Ishikawa (cell line): Measurements from ENCODE around the gene KCNH4.

Experiments used
- CEBPB ChIP-seq: IDR thresholded peaks from 2 replicates; pipeline ENCODE4 v1.6.1; 2012
- CREB1 ChIP-seq: IDR thresholded peaks from 2 replicates; pipeline ENCODE4 v1.6.1; 2012; ENCODE audit warnings: low read depth
- EGR1 ChIP-seq: IDR thresholded peaks from 2 replicates; pipeline ENCODE4 v1.6.1; 2012
- EP300 ChIP-seq: IDR thresholded peaks from 2 replicates; pipeline ENCODE4 v1.6.1; 2012; ENCODE audit warnings: borderline replicate concordance
- FOXM1 ChIP-seq: IDR thresholded peaks from 2 replicates; pipeline ENCODE4 v1.6.1; 2012; ENCODE audit warnings: low read depth, borderline replicate concordance
- NFIC ChIP-seq: IDR thresholded peaks from 2 replicates; pipeline ENCODE4 v1.6.1; 2012
- TAF1 ChIP-seq: IDR thresholded peaks from 2 replicates; pipeline ENCODE4 v1.6.1; 2012; ENCODE audit warnings: low read depth, mild to moderate bottlenecking
- TCF12 ChIP-seq: IDR thresholded peaks from 2 replicates; pipeline ENCODE4 v1.6.1; 2012; ENCODE audit warnings: low read depth
- TEAD4 ChIP-seq: IDR thresholded peaks from 2 replicates; pipeline ENCODE4 v1.6.1; 2012
- YY1 ChIP-seq: IDR thresholded peaks from 2 replicates; pipeline ENCODE4 v1.6.1; 2012; ENCODE audit warnings: low read depth
- ZBTB7A ChIP-seq: IDR thresholded peaks from 2 replicates; pipeline ENCODE4 v1.6.1; 2012; ENCODE audit warnings: low read depth
- TF ChIP-seq, protein P1 (sequence below): IDR thresholded peaks from 2 replicates; pipeline ENCODE4 v1.6.1; 2012
- TF ChIP-seq, protein P2 (sequence below): IDR thresholded peaks from 2 replicates; pipeline ENCODE4 v1.6.1; 2012; ENCODE audit warnings: low read depth, mild to moderate bottlenecking

Gene KCNH4

DNA sequence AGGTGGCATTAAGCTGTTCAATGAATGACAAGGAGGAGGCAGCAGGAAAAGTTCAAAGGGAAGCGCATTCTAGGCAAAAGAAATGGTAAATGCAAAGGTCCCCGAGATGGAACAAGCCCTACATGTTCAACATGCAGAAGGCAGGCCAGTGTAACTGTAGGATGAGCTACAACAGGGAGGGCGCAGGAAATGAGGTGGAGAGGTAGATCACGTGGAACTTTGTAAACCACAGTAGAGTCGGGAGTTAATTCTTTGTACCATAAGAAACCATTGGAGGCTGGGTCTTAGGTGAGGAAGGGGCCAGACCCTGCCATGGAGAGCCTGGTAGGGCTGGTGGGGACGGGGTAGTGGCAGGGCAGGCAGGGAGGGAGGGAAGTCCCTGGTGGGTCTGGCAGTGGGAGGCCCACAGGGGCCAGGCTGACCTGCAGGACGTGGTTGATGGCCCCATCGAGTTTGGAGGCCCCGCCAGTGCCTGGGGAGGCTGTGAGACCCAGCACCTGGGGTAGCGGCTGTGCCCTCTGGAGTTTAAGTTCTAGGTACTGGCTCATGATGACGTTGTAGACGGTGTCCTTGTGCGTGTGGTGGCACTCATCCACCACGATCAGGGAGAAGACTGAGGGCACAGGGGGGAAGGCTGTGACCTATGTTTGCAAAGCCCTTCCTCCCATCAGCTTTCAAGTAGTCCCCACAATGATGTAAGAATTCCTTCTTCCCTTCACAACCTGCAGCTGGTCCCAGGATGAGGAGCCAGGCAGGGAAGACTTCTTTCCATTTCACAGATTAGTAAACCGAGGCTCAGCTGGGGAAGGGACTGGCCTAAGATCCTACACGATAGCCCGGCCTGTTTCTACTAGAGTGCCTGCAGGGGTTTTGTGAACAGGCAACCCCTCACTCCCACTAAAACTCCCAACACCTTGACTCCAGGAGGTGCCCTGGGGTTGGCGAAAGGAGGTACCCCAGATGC lies 70.4 kb downstream of the KCNH4 start:
- TF ChIP-seq FOXM1 (no peak), TCF12 (no peak), CEBPB (no peak), TEAD4 (no peak), ZBTB7A (no peak), CREB1 (no peak), EP300 (no peak), TAF1 (no peak), EGR1 (no peak), YY1 (no peak)
- TF ChIP-seq, protein P1, sequence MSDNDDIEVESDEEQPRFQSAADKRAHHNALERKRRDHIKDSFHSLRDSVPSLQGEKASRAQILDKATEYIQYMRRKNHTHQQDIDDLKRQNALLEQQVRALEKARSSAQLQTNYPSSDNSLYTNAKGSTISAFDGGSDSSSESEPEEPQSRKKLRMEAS: no peak

DNA sequence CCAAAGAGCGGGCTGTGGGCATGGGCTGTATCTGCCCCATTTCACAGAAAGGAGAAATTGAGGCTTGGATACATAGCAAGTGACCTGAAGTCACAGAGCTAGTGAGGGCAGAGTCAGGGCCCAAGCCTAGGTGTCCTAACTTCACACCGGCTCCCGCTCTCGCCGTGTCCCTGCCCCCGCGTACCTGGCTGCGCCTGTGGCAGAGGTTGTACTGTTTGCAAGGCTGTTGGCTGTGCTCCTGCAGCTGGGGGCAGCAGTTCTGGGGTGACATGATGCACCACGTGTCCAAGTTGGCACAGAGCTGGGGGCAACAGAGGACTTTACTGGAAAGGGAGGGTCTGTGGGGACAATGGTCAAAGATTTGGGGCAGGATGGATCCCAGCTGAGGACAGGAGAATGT lies 71.9 kb downstream of the KCNH4 start:
- no peak for TF ChIP-seq CREB1
- TF ChIP-seq, protein P2, sequence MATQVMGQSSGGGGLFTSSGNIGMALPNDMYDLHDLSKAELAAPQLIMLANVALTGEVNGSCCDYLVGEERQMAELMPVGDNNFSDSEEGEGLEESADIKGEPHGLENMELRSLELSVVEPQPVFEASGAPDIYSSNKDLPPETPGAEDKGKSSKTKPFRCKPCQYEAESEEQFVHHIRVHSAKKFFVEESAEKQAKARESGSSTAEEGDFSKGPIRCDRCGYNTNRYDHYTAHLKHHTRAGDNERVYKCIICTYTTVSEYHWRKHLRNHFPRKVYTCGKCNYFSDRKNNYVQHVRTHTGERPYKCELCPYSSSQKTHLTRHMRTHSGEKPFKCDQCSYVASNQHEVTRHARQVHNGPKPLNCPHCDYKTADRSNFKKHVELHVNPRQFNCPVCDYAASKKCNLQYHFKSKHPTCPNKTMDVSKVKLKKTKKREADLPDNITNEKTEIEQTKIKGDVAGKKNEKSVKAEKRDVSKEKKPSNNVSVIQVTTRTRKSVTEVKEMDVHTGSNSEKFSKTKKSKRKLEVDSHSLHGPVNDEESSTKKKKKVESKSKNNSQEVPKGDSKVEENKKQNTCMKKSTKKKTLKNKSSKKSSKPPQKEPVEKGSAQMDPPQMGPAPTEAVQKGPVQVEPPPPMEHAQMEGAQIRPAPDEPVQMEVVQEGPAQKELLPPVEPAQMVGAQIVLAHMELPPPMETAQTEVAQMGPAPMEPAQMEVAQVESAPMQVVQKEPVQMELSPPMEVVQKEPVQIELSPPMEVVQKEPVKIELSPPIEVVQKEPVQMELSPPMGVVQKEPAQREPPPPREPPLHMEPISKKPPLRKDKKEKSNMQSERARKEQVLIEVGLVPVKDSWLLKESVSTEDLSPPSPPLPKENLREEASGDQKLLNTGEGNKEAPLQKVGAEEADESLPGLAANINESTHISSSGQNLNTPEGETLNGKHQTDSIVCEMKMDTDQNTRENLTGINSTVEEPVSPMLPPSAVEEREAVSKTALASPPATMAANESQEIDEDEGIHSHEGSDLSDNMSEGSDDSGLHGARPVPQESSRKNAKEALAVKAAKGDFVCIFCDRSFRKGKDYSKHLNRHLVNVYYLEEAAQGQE: no peak
- no peak for TF ChIP-seq EGR1
- no peak for TF ChIP-seq YY1
- TF ChIP-seq TAF1: no peak

DNA sequence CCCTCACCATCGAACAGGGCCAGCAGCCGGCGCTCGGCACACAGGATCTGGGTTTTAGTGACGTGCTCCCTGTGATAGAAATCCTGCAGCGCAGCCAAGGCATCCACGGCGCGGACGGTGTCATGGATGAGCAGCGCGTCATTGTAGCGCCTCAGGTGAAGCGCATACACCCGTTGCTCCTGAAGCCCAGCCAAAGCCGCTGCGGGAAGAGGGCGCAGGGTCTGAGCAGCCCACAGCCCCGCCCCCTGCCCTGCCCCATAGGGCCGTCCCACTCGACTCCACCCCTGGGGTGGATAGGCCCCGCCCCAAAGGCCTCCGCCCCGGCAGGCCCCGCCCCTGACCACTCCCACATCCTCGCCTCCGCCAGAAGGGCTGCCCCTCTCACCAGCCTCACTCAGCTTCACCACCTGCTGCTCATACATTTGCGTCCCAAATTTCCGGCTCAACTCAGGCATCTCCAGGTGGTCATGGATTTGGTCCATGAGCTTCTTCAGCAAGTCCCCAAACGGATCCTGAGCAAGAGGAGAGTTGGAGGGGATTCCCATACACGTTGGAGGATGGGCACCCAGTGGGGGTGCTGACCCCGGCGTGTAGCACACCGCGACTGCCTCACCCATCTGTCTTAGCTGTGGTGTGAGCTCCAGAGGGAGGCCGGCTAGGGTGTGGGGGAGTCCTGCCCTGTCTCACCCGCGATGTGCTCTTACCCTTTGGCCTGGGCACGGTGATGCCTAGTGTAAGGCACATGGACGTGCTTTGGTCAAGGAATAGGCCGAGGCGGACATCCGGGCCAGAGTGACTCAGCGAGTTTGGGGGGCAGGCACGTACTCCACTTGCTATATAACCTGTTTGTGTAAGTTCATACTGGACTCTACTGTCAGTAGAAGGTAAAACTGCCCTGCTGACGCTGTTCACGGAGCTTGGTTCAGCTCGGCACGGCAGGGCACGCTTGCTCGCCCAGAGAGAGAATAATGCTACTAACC lies 73.1 kb downstream of the KCNH4 start:
- peak; percentile 59; the same call in 1 of the 2 replicates for TF ChIP-seq ZBTB7A
- TF ChIP-seq EGR1: no peak
- TF ChIP-seq, protein P1: no peak
- TF ChIP-seq, protein P2: no peak
- peak; percentile 19; the same call in 1 of the 2 replicates for TF ChIP-seq NFIC

DNA sequence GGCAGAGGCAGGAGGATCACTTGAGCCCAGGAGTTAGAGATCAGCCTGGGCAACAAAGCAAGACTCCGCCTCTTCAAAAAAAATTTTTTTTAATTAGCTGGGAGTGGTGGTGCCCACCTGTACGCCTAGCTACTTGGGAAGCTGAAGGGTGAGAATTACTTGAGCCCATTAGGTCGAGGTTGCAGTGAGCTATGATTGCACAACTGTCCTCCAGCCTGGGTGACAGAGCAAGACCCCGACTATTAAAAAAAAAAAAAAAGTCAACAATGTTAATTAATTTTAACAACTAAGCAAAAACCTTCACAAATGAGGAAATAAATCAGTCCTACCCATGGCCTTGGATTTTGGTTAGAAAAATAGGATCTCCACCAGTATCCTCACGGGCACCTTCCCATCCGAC lies 73.8 kb downstream of the KCNH4 start:
- no peak for TF ChIP-seq CREB1
- no peak for TF ChIP-seq TEAD4
